AG09309 (cell line): ENCODE data around the gene CFLAR.
"Not testable (repeated sequence)": the region's sequence is repeated elsewhere in the genome, so short reads cannot be mapped to it uniquely, and the experiment has no call there.

Experiments
- DNase-seq: peaks from one replicate; pipeline ENCODE4 v3.0.0-alpha.2; 2010; ENCODE audit warnings: low read depth
- H3K4me3 ChIP-seq: 2 replicates; pipeline ENCODE4 v1.5.1; 2011; ENCODE audit warnings: mild to moderate bottlenecking, low read depth, low read length, moderate library complexity; ENCODE audit not compliant: control insufficient read depth
- CTCF ChIP-seq: IDR thresholded peaks from 2 replicates; pipeline ENCODE4 v1.5.1; 2011; ENCODE audit warnings: mild to moderate bottlenecking, low read depth, low read length, inconsistent platforms; ENCODE audit not compliant: insufficient read depth, control insufficient read depth; ENCODE audit errors: missing control alignments

CFLAR gene

GRCh38 chr2:201167546-201167945, 51.6 kb downstream of the CFLAR start:
- H3K4me3 ChIP-seq = no peak overlapping the region
- TF ChIP-seq CTCF = no peak
- DNase-seq = no peak

- not testable (repeated sequence) for DNase-seq, H3K4me3 ChIP-seq
Observed at GRCh38 chr2:201168496-201168895, 52.5 kb downstream of the CFLAR start.

- no peak for DNase-seq
- H3K4me3 ChIP-seq = no peak overlapping the region
- no peak for TF ChIP-seq CTCF
Observed at GRCh38 chr2:201171259-201171814, 55.4 kb downstream of the CFLAR start.

GRCh38 chr2:201172279-201172678, 56.3 kb downstream of the CFLAR start:
- DNase-seq = no peak
- no peak for TF ChIP-seq CTCF
- H3K4me3 ChIP-seq = no peak overlapping the region

GRCh38 chr2:201174687-201175086, 58.7 kb downstream of the CFLAR start:
- no peak for DNase-seq
- TF ChIP-seq CTCF = no peak

GRCh38 chr2:201176081-201176481, 60.1 kb downstream of the CFLAR start:
- TF ChIP-seq CTCF = no peak
- no peak for DNase-seq

More at GRCh38 chr2:201174687-201175086, 58.7 kb downstream of the CFLAR start:
- H3K4me3 ChIP-seq = no peak overlapping the region

GRCh38 chr2:201180010-201180409, 64.0 kb downstream of the CFLAR start:
- H3K4me3 ChIP-seq = no peak overlapping the region
- DNase-seq = no peak
- TF ChIP-seq CTCF = no peak

More at GRCh38 chr2:201176081-201176481, 60.1 kb downstream of the CFLAR start:
- H3K4me3 ChIP-seq = no peak overlapping the region
